Measurements from ENCODE around the gene IFT122. TPM values are rescaled to one million over a fixed set of nuclear protein-coding genes. Genes with fewer than 3 reads are reported as not detected.
"Not testable (repeated sequence)": the region's sequence is repeated elsewhere in the genome, so short reads cannot be mapped to it uniquely, and the experiment has no call there.

IFT122 gene
- 1 to 10 TPM in 5 of 6 donors, not detected in 1; 4.4 to 9.7 (median 5.1) TPM for polyA plus RNA-seq (ENCODE audit: low read depth in 6 of 6)

- H3K27me3 Mint-ChIP-seq, result no peaks in the 10 kb centered on the region
- peak within 1 kb of the TSS; percentile 81 to 99 (median 97) for H3K27ac Mint-ChIP-seq
- H3K4me3 Mint-ChIP-seq, result peak within 1 kb of the TSS; percentile 86 to 100 (median 97)
- ATAC-seq (ENCODE audit: low read depth in 2 of 2) (peak; percentile 83 to 84), DNase-seq (peak; percentile 99)
- H3K36me3 Mint-ChIP-seq, result peaks cover 8 to 22% of the 10 kb centered on the region in 2 donors
- peaks cover 51 to 61% (median 54%) of the 10 kb centered on the region in 3 donors for H3K4me1 Mint-ChIP-seq
- H3K9me3 Mint-ChIP-seq, result no peaks in the 10 kb centered on the region
Observed at GRCh38 chr3:129439817-129440617, at the start of gene IFT122, which contains the start of gene MBD4. Gene IFT122, plus strand, starts transcription at chr3:129440224. Its CDS starts 107 bp downstream, at chr3:129440331. Gene MBD4, minus strand, starts transcription at chr3:129439948. Its CDS starts 115 bp downstream, at chr3:129439833.

DNA sequence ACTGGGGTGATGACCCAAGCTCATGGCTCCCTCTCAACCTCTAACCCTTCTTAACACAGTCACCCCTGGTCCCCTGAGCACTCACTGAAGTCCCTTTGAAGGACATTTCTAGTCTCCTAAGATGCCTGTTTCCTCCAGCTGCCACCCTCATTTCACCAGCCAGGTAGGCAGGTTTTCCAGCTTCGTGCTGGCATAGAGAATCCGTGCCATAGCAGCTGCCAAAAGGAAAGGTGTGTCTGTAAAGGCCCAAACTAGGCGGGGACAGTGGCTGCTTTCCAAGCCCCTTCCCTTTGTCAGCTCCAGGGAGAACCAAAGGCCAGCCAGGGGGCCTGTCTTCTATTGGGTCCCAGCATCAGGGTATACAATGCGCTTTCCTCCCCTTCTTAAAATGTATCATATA, 48.4 kb upstream of the IFT122 start:
- H3K4me3 Mint-ChIP-seq; H3K9me3 Mint-ChIP-seq; H3K27me3 Mint-ChIP-seq; ATAC-seq (ENCODE audit: low read depth in 2 of 2); DNase-seq: not testable (repeated sequence)
- Mint-ChIP-seq H3K4me1 (peaks cover 18 to 20% (median 18%) of the 10 kb centered on the region in 3 donors), H3K36me3 (peaks cover 17 to 20% of the 10 kb centered on the region in 2 donors), H3K27ac (peak overlapping the region in 1 of 6 donors; percentile 68)

DNA sequence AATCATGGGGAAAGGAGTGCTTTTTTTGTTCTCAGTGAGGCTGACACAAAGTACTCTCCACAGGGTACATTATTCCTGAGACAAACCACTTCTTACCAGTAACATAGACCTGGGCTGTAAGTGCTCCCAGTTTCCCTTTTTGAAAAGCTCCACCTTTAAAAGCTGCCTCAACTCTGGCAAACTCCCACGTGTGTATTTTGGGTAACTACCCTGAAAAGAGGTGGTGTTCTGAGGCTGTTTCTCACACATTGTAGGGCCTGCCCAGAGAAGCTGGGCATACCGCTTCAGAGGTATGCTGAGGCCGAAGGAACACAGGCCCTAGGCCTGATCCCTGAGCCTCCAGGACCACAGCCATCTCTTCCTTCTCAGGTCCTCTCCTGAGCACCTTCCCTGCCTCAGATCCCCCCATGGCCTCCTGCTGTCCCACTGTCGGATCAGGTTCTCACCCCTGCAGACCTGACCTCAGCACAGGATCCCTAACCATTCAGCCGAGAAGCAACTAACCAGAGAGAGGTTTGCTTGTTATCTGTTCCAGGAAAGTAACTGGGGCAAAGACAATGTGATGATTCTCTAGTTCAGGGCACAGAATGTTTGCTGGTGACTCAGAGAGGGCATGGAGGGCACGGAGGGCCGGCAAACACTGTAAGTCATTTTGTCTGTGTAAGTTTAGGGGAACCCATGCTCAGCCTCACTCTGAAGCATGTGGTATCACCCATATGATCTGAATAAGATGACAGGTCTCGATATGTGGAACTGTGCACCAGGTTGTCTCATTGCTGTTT, 47.7 kb upstream of the IFT122 start:
- H3K27ac Mint-ChIP-seq; ATAC-seq (ENCODE audit: low read depth in 2 of 2); H3K9me3 Mint-ChIP-seq; H3K27me3 Mint-ChIP-seq; DNase-seq; H3K4me3 Mint-ChIP-seq: not testable (repeated sequence)
- Mint-ChIP-seq H3K4me1 (peaks cover 20 to 25% (median 25%) of the 10 kb centered on the region in 3 donors), H3K36me3 (peaks cover 10 to 20% of the 10 kb centered on the region in 2 donors)

- H3K4me1 Mint-ChIP-seq, result peaks cover 28 to 35% (median 35%) of the 10 kb centered on the region in 3 donors
- no peaks in the 10 kb centered on the region for H3K9me3 Mint-ChIP-seq
- H3K36me3 Mint-ChIP-seq, result peaks cover under 1 to 16% of the 10 kb centered on the region in 2 donors
- ATAC-seq (ENCODE audit: low read depth in 2 of 2), result no peak
- DNase-seq, result no peak
- H3K27me3 Mint-ChIP-seq, result no peaks in the 10 kb centered on the region
- no peak overlapping the region for H3K4me3 Mint-ChIP-seq
- peak overlapping the region in 1 of 6 donors; percentile 75 for H3K27ac Mint-ChIP-seq
Observed at GRCh38 chr3:129393271-129393670, 46.8 kb upstream of the IFT122 start.

DNA sequence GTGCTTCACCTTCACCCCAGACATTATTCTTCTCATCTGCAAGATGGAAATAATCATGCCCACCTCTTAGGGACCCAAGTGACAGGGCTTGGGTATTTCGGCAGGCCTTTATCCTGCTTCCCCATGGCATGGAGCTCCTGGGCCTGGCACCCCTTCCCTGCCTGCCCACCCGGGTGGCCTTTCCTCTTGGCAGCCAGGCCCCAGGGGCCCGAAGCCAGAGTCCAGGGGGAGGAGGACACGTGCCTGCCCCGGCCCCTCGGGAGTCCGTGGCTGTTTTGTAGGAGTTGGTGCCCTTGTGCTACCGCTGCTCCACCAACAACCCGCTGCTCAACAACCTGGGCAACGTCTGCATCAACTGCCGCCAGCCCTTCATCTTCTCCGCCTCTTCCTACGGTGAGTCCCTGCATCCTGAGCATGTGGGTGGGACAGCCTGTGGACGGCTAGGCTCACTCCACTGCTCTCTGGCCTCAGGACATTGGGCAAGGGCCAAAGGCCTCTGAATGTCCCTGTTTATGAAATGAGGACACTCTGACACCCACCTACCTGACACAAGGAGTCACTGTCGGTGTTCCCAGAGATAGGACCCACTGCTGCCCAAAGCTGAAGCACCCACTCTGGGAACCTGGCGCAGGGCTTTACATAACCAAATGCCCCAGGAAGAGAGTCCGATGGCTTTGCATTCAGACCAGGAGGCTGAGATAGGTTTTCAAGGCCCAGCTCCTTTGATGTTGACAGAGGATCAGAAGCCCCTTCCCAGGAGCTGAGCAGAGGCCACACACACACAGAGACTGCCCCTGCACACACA, 46.1 kb upstream of the IFT122 start:
- ATAC-seq (ENCODE audit: low read depth in 2 of 2); H3K9me3 Mint-ChIP-seq; H3K27me3 Mint-ChIP-seq; DNase-seq; H3K4me3 Mint-ChIP-seq: not testable (repeated sequence)
- peak overlapping the region in 2 of 6 donors; percentile 75 to 92 for H3K27ac Mint-ChIP-seq
- peaks cover 34 to 41% (median 41%) of the 10 kb centered on the region in 3 donors for H3K4me1 Mint-ChIP-seq
- H3K36me3 Mint-ChIP-seq, result peaks cover 0 to 12% of the 10 kb centered on the region in 2 donors

DNA sequence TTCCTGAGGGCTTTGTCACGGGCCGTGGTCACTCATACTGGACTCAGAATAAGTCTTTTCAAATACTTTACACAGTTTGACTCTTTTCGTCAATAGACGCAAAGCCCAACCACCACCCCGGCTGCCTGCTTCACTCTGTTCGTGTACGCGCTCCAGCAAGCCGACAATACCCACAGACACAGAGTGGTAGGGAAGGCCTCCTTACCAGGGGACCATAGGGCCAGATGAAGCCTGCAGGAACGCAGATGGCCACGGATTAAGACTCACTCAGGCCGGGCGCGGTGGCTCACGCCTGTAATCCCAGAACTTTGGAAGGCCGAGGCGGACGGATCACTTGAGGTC, 41.2 kb upstream of the IFT122 start:
- no peaks in the 10 kb centered on the region for H3K36me3 Mint-ChIP-seq
- peaks cover 36 to 58% (median 45%) of the 10 kb centered on the region in 3 donors for H3K4me1 Mint-ChIP-seq
- peak overlapping the region; percentile 95 to 100 (median 99) for H3K4me3 Mint-ChIP-seq
- H3K27me3 Mint-ChIP-seq, result no peaks in the 10 kb centered on the region
- no peak for DNase-seq
- H3K27ac Mint-ChIP-seq, result peak overlapping the region; percentile 97 to 99 (median 98)
- ATAC-seq (ENCODE audit: low read depth in 2 of 2), result peak; percentile 11 to 39
- no peaks in the 10 kb centered on the region for H3K9me3 Mint-ChIP-seq

DNA sequence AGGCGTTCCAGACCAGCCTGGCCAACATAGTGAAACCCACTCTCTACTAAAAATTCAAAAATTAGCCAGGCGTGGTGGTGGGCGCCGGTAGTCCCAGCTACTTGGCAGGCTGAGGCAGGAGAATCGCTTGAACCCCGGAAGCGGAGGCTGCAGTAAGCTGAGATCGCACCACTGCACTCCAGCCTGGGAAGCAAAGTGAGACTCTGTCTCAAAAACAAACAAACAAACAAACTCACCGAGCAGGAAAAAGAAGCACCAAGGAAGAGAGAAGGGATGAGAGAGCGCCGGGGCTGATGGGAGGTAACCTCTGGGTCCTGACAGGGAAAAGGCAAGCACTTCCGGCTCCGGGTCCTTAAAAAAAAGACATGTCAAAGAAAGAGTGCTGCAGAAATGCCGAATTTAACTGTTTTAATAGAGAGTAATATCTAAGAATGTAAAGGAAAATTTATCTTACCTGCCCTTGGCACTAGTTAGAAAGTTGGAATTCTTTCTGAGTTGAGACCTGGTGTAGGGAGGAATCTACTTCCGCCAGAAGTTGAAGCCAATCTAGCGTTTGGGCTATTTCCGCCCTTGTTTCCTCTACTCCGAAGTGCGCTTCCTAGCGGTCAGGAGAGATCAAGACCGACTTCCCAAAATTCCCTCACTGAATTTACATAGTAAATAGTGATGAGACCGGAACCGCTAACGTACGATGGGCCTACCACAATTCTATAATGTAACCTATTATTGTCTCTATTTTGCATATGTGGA, 40.7 kb upstream of the IFT122 start:
- H3K27ac Mint-ChIP-seq, result peak overlapping the region; percentile 98 to 100 (median 98)
- peaks cover 32 to 58% (median 45%) of the 10 kb centered on the region in 3 donors for H3K4me1 Mint-ChIP-seq
- DNase-seq, result peak; percentile 85
- no peaks in the 10 kb centered on the region for H3K27me3 Mint-ChIP-seq
- no peaks in the 10 kb centered on the region for H3K9me3 Mint-ChIP-seq
- peak overlapping the region; percentile 95 to 100 (median 99) for H3K4me3 Mint-ChIP-seq
- ATAC-seq (ENCODE audit: low read depth in 2 of 2), result peak; percentile 85 to 90
- no peaks in the 10 kb centered on the region for H3K36me3 Mint-ChIP-seq

GRCh38 chr3:129399895-129400357, 40.1 kb upstream of the IFT122 start:
- peak overlapping the region; percentile 98 to 100 (median 98) for H3K27ac Mint-ChIP-seq
- DNase-seq, result no peak
- peaks cover 29 to 53% (median 39%) of the 10 kb centered on the region in 3 donors for H3K4me1 Mint-ChIP-seq
- H3K36me3 Mint-ChIP-seq, result no peaks in the 10 kb centered on the region
- no peaks in the 10 kb centered on the region for H3K9me3 Mint-ChIP-seq
- H3K27me3 Mint-ChIP-seq, result no peaks in the 10 kb centered on the region
- peak overlapping the region; percentile 95 to 100 (median 99) for H3K4me3 Mint-ChIP-seq
- ATAC-seq (ENCODE audit: low read depth in 2 of 2), result no peak

GRCh38 chr3:129402210-129402609, 37.8 kb upstream of the IFT122 start:
- Mint-ChIP-seq H3K4me1 (peaks cover 19 to 34% (median 21%) of the 10 kb centered on the region in 3 donors), H3K9me3 (no peaks in the 10 kb centered on the region), H3K27me3 (no peaks in the 10 kb centered on the region), H3K4me3 (no peak overlapping the region), H3K27ac (peak overlapping the region in 2 of 6 donors; percentile 42 to 56), H3K36me3 (no peaks in the 10 kb centered on the region)
- no peak for DNase-seq
- no peak for ATAC-seq (ENCODE audit: low read depth in 2 of 2)

DNA sequence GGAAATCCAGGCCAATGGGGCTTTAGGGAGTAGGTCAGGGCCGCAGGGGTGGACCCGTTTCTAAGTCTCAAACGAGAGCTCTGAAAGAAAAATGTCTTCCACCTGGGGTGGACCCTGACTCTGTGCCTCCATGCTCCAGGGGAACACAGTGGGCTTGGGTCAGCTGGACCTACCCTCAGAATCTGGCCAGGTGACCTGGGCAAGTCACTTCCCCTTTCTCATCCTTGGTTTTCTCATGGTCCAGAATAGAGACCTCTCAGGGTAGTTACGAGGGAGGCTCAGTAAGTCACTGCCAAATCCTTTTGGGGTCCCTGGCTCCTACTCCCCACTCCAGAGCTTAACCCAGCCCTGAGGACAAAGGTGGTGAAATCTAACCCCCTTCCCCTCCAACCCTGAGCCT, 37.4 kb upstream of the IFT122 start:
- no peaks in the 10 kb centered on the region for H3K9me3 Mint-ChIP-seq
- no peak for ATAC-seq (ENCODE audit: low read depth in 2 of 2)
- H3K36me3 Mint-ChIP-seq, result no peaks in the 10 kb centered on the region
- no peak for DNase-seq
- peak overlapping the region in 2 of 6 donors; percentile 42 to 56 for H3K27ac Mint-ChIP-seq
- H3K4me1 Mint-ChIP-seq, result peaks cover 15 to 30% (median 17%) of the 10 kb centered on the region in 3 donors
- no peaks in the 10 kb centered on the region for H3K27me3 Mint-ChIP-seq
- H3K4me3 Mint-ChIP-seq, result peak overlapping the region in 1 of 8 donors; percentile 2

DNA sequence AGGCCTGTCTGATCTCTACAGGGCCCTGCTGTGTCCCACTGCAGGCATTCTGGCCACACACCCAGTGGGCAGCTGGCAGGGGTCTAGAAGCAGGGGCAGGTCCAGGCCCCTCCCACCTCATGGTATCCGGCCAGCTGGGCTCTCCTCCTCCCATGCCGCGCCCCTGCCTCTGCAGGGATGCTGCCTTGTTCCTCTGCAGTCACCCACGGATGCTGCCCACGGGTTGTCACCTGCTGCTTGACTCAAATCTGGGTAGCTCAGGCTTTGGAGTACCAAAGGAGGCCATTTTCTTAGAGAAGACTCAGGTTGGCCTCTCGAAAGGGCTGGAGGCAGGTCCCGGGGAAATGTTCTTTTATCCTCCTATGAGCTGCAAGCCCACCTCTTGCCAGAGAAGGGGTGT, 36.6 kb upstream of the IFT122 start:
- Mint-ChIP-seq H3K27ac (no peak overlapping the region), H3K4me1 (peaks cover 8 to 22% (median 9%) of the 10 kb centered on the region in 3 donors), H3K27me3 (no peaks in the 10 kb centered on the region), H3K9me3 (no peaks in the 10 kb centered on the region), H3K36me3 (no peaks in the 10 kb centered on the region), H3K4me3 (no peak overlapping the region)
- ATAC-seq (ENCODE audit: low read depth in 2 of 2) (no peak), DNase-seq (no peak)

- peaks cover 4 to 24% (median 6%) of the 10 kb centered on the region in 3 donors for H3K4me1 Mint-ChIP-seq
- peak overlapping the region in 1 of 6 donors; percentile 53 for H3K27ac Mint-ChIP-seq
- no peaks in the 10 kb centered on the region for H3K27me3 Mint-ChIP-seq
- no peaks in the 10 kb centered on the region for H3K36me3 Mint-ChIP-seq
- H3K9me3 Mint-ChIP-seq, result no peaks in the 10 kb centered on the region
- no peak for ATAC-seq (ENCODE audit: low read depth in 2 of 2)
- H3K4me3 Mint-ChIP-seq, result no peak overlapping the region
- no peak for DNase-seq
Observed at GRCh38 chr3:129404130-129404529, 35.9 kb upstream of the IFT122 start.
